Measurements from ENCODE around the gene FILIP1.

FILIP1 gene

DNA sequence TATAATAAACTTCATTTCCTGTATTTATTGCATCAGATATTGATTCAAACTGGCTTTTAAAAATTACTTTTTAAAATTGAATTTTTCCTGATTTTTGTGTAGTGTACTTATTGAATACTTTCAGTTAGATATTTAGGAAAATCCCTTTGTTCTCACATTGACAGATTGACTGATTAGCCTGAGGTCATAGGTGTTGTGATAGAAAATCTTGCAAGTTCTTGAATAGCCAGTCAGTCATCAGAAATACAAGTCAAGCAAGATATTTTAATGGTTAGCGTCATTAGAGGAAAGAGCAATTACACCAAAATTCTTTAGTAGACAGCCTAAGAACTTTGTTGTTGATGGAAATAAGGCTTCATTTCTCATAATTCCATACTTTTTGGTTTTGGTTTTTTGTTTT is 205.6 kb downstream of the FILIP1 start:
- no peak for DNase-seq

DNA sequence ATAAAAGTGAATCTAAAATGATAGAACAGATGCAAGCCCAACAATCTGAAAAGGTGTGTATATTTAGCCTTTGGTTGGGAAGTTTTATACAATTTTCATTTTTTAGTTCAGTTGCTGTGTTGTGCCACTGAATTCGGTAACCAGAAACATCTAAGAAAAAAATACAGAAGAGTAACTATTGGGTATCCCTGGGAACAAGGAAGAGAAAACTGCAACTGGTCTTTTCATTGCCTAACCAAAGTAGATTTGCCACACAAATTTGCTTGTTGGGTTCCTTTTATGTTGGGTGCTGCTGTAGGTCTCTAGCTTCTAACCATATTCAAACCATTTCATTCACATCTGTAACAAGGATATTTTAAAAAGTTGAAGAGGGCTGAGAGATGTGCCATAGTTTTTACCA is 206.2 kb downstream of the FILIP1 start:
- DNase-seq = no peak

DNA sequence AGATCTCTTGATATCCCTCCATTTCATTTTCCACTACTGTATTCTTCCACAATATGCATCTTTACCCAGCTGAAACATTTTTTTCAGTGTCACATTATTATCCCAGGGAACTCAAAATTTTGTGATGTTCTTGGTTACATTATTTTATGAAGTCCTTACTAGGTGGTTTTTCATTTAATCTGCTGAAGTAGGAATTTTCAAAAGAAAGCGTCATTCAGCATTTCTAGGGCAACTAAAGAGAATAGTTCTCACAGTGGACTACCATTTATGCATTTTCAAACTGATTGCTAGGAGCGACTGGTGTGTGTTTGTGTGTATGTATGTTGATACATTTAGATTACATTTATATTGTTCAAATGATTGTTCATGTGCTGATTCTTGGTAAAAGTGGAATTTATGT is 206.6 kb downstream of the FILIP1 start:
- no peak for DNase-seq

DNA sequence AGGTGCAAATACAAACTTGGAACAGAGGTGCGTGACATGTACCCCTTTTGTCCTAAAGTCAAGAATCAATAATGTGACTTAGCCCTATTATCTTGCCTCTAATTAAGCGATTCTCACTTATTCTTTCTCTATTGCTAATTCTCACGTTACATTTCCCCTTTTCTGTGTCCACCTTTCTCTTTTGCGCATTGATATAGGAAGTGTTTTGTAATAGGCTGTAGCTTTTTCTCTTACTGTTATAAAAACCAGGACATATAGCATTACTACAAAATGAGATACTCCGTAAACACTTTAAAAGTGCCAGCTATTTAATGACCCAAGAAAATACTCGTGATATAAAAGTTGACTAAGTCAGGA is 208.3 kb downstream of the FILIP1 start:
- no peak for DNase-seq

DNA sequence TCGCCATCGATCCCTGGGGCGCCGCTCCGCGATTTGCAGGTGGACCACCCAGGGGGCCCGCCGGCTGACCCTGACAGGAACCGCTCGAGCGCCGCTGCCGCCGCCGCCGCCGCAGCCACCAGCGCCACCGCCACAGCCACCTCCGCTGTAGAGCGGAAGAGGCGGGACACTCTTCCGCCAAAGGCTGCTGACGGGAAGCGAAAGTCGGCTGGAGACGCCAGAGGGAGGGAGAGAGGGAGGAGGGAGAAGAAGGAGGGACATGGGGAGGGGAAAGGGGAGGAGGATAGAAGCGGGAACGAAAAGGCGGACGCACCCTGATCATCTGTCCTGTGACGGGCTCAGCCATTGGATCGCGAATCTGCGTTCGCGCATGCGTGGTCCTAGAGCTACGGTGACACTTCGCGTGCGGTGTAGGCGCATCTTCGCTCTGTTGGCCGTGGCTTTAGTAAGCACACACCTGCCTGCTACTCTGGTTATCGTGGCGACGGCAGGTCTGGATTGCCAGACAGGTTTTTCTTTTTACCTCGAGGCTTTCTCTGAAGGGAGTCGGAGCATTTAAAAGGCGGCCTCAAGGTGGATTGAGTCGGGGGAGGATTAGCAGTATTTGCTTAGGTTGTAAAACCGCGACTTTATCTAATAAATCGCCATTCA is 208.8 kb downstream of the FILIP1 start, which contains the start of gene TMEM30A:
Gene TMEM30A (minus strand): TSS at position 161 of the 651 bp plus-strand sequence. CDS start 154 bp downstream, at position 7.
- peak; percentile 91 for DNase-seq

DNA sequence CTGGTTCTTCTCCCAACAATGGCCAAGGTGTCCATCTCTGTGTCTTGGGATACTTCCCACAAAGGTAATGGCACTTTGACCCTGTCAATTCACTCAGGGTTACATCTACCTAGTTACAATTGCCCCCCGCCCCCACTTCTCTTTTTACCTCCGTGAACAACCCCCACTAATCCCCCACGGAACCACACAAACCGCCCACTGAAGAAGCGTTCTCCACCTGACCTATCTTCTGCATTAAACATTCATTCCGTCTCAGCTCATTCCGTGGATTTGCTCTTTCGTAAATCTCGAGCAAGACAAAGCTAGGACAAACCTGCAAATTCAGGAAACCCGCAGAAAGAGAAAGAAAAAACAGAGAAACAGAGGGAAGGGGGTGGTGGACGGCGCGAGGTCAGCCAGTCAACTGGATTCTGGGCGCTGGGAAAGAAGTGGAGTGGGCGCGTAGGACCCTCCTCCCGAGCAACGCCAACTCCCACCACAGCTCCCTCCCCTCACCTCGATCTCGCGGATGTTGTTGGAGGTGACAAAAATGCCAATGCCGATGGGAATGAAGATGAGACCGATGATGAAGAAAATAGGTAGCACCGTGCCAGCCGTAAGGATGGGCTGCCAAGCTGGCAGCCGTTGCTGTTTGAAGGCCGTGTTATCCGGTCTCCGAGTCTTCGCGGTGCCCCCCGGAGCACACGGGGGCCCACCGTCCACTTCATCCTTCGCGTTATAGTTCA is 209.5 kb downstream of the FILIP1 start:
- DNase-seq = no peak

DNA sequence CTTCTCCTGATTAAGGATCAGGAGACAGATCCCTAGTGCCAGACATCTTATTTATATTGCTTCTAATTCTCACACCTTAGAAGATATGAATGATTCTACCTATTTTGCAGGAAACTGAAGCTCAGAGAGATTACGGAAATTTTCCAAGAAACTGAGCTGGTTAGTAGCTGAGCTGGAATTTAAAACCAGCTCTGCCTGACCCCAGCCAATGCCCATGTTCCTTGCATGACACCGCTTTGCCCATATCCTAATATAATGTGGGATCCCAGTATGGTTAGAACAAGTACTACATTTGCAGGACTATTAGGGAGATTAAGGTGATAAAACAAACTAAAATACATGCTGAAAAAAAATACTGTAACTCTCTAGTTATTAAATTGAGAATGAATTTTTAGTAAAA is 210.9 kb downstream of the FILIP1 start:
- DNase-seq = no peak

DNA sequence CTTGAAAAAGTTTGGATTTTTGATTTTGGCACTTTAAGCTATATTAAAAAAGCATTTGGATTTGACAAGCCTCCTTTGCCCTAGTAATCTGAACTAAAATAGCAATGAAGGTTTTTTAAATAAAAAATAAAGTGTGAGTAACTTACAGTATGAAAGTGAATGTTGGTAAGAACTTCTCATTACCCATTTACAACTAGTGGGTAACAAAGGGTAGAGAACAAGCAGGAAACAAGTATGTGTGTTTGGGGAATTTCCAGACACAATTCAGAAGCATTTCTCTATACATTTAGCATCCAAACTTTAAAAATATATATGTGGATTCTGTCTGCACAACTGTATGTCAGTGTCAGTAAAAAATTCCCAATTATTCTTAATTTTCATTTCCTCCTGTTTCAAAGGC is 211.9 kb downstream of the FILIP1 start:
- no peak for DNase-seq

DNA sequence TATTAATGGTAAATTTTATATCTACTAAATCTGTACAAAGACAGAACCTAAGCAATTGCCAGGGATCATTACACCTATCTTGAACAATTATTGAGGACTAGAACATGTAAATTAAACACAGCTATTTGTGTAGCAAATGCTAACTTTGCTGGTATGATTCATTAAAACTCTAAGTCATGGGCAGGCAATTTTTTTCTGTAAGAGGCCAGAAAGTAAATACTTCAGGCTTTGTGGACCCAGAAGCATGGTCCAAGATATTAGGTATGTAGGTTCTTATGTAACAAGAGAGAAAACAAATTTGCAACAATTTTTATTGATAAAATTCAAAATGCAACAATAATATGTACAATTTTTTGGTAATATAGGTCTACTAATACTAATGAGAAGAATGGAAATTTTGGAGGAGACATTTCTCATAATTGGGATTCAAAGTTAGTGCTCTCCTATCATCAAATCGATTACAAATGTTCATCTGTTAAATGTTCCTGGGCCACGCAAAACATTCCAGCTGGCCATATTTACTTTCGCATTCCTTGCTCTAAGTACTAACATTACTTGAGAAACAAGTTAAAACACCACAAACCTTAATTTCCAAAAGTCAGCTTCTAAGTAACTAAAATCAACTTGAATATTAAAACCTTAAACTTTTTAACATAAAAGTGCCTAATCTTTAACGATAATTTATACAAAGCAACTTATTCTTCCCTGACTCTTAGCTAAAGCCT is 213.3 kb downstream of the FILIP1 start:
- DNase-seq = no peak

DNA sequence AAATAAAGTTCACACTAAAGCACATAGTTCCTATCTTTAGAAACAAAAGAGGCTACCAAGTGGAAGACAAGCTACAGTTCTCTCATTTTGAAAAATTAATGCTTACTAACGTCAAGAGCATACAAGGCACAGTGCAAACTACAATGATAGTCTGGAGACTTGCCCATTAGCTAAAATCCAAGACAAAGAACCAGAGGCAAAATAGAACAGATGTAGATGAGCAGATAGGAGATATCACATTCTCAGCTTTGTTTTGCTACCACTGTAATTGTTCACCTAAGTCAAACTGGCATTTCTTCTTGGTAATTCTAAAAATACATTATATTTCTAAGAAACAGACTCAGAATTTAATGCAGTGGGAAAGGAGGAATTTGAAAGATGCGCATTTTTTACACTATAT is 214.2 kb downstream of the FILIP1 start:
- no peak for DNase-seq

DNA sequence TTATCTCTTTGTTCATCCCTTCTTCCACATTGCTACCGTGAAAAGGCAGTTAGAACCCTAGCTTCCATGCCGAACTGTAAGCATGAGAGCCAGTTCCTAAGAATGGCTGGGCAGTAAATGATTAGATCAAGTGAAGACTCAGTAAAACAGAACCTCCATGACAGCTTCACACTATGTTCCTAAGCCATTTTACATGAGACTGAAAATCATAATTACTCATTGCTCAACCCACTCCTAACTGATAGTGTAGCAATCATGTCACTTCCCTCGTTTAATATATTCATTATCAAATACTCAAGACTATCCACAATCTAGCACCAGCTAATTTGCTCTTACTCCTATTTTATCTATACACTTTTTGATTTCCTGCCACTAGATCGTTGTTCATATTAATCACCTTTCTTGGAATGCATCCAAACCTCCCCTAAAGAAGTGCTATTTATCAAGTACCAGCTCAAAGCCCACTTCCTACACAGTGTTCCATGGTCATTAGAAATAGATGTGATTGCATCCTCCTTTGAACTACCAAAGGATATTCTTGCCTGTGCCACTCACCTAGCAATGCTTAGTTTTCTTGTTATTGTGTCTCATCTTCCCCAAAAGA is 215.0 kb downstream of the FILIP1 start:
- no peak for DNase-seq

DNA sequence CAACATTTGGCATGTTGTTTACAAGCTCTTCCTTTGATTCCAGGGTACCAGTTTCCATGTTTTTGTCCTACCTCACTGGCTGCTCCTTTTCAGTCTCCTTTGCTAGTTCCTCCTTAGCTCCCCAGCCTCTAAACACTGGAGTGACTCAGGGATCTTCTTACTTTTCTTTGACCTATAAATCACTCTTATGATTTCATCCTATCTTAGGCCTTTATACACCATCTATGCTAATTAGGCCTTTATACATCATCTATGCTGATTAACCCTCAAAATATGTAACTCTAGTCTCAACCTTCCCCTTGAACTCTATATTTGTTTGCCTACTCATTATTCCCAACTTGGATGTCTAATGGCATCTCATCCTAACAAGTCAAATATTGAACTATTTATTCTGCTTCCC is 218.5 kb downstream of the FILIP1 start:
- DNase-seq = no peak

DNA sequence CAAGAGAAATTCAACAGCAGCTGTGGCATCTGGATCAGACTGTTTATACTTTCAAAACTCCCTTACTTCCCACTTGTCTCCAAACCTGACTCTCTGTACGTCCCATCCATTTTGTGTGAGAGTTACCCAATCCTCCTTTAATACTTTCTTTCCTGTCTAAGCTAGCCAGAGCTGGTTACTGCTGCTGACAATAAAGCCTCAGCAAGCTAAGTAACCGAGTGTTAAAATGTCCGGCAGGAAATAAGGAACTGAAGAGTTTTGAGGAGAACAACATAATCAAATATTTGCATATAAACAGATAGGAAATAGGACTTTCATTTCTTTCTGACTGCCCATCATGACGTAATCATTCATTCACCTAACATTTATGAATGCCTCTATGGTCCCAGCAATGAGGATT is 220.6 kb downstream of the FILIP1 start:
- no peak for DNase-seq

DNA sequence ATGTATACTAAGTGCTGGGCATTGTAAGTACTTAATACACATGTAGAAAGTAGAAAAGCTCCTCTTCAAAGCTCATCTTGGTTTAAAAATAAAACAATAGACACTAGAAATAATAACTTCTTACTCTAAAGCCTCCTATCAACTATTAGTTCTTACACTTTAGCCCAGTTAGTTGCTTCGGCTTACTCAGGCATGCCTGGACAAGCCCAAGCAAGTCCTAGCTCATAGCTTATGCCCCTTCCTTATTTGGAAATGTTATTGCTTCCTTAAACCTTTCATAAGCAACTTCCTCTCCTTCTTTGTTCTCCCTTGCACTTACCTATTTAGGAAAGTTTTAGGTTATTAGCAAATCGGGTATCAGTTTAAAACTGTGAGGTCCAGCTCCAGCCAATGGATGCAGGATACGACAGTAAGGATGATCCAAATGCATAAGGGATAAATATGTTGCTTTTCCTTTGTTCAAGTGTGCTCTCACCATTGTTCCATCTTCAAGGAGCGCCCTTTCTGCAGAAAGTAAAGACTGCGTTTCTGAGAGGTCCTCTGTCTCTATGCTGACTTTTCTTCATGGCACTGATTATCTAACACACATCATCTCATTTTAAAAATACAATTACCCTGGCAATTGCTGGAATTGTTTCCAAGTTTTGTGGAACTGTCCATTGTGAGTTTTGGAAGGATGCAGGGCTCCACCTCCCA is 221.3 kb downstream of the FILIP1 start:
- no peak for DNase-seq

DNA sequence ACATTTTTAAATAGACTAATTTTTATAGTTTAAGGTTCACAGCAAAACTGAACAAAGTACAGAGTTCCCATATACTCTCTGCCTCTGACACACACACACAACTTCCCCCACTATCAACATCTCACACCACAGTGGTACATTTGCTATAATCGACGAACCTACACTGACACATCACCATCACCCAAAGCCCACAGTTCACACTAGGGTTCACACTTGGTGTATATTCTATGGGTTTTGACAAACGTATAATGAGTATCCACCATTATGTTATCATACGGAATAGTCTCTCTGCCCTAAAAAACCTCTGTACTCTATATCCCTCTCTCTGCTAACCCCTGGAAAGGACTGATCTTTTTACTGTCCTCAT is 224.6 kb downstream of the FILIP1 start:
- DNase-seq = no peak

DNA sequence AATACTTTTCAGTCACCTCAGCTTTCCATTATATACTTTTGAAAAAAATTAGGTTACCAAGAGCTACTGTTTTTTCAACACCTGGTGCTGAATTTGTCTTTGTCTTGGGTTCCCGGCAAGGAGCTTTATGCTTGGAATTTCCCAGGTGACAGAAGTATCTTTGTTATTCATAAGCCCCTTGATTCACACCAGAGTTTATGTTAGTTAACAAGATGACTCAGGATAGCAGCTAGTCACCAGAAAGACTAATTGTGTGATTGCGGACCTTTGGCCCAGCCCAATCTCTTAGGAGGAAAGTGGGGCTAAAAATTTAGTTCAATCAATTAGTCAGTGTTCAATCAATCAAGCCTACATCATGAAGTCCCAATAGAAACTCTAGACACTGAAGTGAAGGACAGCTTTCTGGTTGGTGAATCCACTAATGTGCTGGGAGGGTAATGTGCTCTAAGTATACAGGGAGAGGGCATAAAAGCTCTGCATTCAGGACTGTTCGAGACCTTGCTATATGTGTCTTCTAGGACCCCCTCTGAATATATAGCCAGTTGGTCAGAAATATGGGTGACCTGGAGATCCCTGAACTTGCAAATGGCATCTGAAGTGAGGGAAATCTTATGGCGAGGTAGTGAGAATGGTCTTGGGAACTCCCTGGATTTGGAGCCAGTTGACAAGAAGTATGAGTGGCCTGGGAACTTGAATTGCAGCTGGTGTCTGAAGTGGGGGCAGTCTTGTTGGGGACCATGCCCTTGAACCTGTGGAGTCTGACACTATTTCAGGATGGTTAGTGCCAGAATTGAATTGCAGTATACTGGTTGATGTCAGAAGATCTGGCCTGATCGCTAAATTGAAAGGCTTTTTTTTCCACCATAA is 225.2 kb downstream of the FILIP1 start:
- DNase-seq = no peak

DNA sequence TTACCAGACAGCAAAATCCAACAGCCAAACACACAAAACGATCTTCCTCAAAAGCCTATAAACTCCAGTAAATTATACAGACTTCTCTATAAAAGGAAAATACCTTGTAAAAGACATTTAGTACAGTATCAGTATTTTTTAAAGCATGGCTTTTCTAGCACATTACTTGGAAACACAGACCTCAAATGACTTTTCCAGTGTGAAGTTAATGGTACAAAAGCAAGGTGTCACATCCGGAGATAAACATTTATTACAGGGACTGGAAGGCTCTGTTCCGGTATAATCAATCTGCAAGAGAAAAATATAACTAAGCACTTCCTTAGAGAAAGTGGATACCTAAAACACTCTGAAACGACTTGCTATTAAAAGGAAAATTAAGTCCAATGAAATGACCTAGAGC is 226.1 kb downstream of the FILIP1 start:
- no peak for DNase-seq

DNA sequence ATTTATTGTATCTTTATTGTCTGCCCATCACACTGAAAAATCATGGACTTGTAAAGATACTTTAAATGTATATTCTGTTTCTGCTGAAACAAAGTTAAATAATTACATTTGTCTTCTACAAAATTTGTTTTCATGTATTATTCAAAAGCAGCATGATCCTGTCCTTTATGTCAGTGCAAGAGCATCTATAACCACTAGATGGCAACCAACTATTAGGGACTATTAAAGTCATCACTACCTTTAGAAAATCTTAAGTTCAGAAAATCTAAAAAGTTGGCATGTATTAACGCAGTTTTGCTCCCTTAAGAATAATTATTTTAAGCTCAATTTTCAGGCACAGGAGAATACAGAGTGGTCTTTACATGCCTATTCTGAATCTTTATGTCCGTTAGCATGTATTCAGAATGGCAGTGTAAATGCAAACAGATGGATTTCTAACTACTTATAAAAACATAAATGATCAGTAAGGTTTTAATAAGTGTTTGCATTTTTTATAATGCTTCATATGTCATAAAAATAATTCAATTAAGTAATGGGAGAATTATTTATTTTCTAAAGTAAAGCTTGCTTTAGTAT is 226.8 kb downstream of the FILIP1 start:
- no peak for DNase-seq

DNA sequence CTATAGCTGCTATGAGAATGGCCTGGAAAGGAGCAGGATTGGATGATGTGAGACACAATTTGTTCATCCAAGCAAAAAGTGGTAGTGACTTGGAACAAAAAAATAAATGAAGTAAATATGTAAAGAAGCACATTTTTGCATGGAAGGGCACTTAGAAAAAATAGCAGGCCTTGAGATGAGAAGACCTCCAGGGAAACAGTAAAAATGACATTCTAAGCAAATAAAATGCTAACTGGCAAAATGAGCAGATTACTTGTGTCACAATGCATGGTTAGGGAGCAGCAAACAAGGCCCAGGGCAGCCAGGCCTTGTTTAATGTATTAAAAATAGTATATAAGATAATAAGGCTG is 230.2 kb downstream of the FILIP1 start:
- DNase-seq = no peak

DNA sequence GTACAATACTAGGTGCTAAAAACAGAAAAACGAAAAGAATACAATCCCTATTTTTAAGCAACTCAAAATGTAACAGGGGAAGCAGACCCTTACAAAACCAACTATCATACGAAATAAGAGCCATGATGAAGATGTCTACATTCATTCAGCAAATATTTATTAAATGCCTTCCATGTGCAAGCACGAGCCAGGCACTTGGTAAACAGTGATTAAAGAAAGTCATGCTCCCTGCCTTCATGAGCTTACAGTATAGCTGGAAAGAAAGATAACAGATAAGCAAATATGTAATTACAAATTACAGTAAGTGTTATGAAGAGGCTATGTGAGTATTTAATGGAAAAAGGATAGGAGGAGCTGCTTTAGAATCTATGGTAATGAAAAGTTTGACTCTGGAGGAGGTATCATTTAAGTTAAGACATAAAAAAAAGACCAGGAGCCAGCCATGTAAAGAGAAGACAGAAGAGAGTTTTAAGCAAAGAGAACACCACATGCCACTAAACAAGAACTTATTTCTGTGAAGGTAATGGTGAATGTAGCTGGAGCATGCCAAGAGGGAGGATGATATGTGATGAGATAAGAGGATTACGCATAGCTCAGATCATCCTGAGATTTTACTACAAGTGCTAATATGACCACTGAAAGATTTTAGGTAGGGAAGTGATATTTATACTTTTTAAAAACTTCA is 230.7 kb downstream of the FILIP1 start:
- DNase-seq = no peak

DNA sequence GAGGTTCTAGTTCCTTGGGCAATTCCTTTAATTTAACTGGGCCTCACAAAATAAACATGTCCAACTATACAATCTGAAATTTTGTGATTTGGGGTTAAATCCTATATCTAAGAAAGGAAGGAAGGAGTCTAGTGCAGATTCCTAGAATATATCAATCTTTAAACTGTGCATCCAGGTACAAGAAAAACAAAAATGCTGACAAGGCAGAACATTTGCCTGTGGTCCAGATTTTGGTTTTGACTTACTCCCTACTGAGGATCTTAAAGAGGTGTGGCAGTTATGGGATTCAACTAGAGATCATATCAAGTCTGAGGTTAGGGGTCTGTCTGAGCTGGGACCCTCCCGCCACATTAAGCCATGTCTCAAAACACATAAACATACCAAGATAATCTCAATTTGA is 232.3 kb downstream of the FILIP1 start:
- no peak for DNase-seq

All from activated T-cell treated with anti-CD3 and anti-CD28 coated beads, Interleukin-2, amount 50 U/mL, for 1 hour (primary cell).